Kidney (tissue), 14 donors: Measurements from ENCODE around the gene PCSK1. TPM values are rescaled to one million over a fixed set of nuclear protein-coding genes. Genes with fewer than 3 reads are reported as not detected.
A peak's percentile ranks its signal among the peaks of the same experiment; 100 is the strongest.

Source experiments
- DNase-seq, 5 donors: peaks; one replicate each; pipeline ENCODE4 v3.0.0-alpha.2; 2013 to 2020
- FAIRE-seq: peaks from 2 replicates; lab custom pipeline; 2012; peaks lifted over from hg19 to GRCh38; lab: Jason Lieb, UNC
- H3K27ac ChIP-seq, 2 donors: one replicate each; pipeline ENCODE4 v1.7.0; 2013; ENCODE audit warnings: low read depth in 2 of 2, low read length in 2 of 2, inconsistent platforms in 1 of 2
- H3K27me3 ChIP-seq: one replicate; pipeline ENCODE4 v1.7.1; 2013; ENCODE audit warnings: low read length, inconsistent platforms; ENCODE audit not compliant: control insufficient read depth, insufficient read depth
- H3K36me3 ChIP-seq, 3 donors: one replicate each; pipeline versions ENCODE4 v1.7.0 to v1.7.1; 2013; ENCODE audit warnings: low read length in 3 of 3, control low read depth in 1 of 3, inconsistent platforms in 1 of 3; ENCODE audit not compliant: insufficient read depth in 3 of 3, control insufficient read depth in 2 of 3
- H3K4me1 ChIP-seq, 3 donors: one replicate each; pipeline versions ENCODE4 v1.7.0 to v1.7.1; 2013; ENCODE audit warnings: low read length in 3 of 3, inconsistent platforms in 1 of 3, low read depth in 1 of 3; ENCODE audit not compliant: control insufficient read depth in 2 of 3, insufficient read depth in 2 of 3
- H3K4me3 ChIP-seq, 3 donors: one replicate each; pipeline versions ENCODE4 v1.7.0 to v1.8.1; 2013; ENCODE audit warnings: low read length in 3 of 3, control low read depth in 1 of 3, inconsistent platforms in 1 of 3
- H3K9ac ChIP-seq, 3 donors: one replicate each; pipeline versions ENCODE4 v1.7.0 to v1.7.1; 2013; ENCODE audit warnings: low read length in 3 of 3, control low read depth in 1 of 3, inconsistent platforms in 1 of 3
- H3K9me3 ChIP-seq, 3 donors: one replicate each; pipeline versions ENCODE4 v1.7.0 to v1.7.1; 2013; ENCODE audit warnings: low read length in 3 of 3, control low read depth in 1 of 3, inconsistent platforms in 1 of 3; ENCODE audit not compliant: control insufficient read depth in 2 of 3, insufficient read depth in 1 of 3
- CTCF ChIP-seq: IDR thresholded peaks from 3 replicates; pipeline ENCODE4 v1.5.1; 2012; ENCODE audit warnings: mild to moderate bottlenecking, moderate library complexity, borderline replicate concordance; ENCODE audit not compliant: insufficient read depth; ENCODE audit errors: extremely low read depth
- intact Hi-C: fragments of 100-400 bp; cut with DNase I; formaldehyde crosslinking; loops from one replicate; pipeline ENCODE4 v1.11.1; 2022
- polyA plus RNA-seq: library from polyadenylated mRNA; stranded (reverse); fragments of 350-450 nt; fragmentation: Illumina TruSeq; extraction: RNeasy Lipid Tissue Mini Kit (QIAGEN cat#74804); gene quantifications from one replicate; pipeline ENCODE4 v1.2.3, GENCODE V29; 2014; ENCODE audit warnings: low read depth, low replicate concordance; ENCODE audit not compliant: insufficient read depth
- total RNA-seq: library from RNA; stranded (reverse); fragmentation: NEBNext Ultra II Directional; extraction: Animal tissue kit (Norgen Biotek cat#: 25700); gene quantifications from one replicate; pipeline ENCODE4 v1.2.1, GENCODE V29; 2021
- donor health status: control.
- donor health status: control.
- donor health status: control.
- donor health status: control.
- donor health status: control.
- donor health status: DM: yes; HTN: yes; CAD: no.
- donor health status: Normal renal cell carcinoma (clear cell type).

PCSK1 gene
- total and polyA plus RNA-seq, 2 donors from 2014 or later: 0.13 to 1.0 TPM

GRCh38 chr5:96347502-96348292 lies 85.4 kb downstream of the PCSK1 start:
- no peak for DNase-seq
- Histone ChIP-seq H3K27ac (no peak overlapping the region), H3K27me3 (no peaks in the 10 kb centered on the region), H3K9me3 (no peaks in the 10 kb centered on the region), H3K4me3 (no peak overlapping the region), H3K4me1 (no peaks in the 10 kb centered on the region), H3K9ac (no peak overlapping the region), H3K36me3 (no peaks in the 10 kb centered on the region)
- FAIRE-seq: no peak
- TF ChIP-seq CTCF: no peak
- intact Hi-C loops: loop anchor here (5.0 kb wide), 1 partner anchor 255 kb away; no protein-coding TSS in a partner anchor

- intact Hi-C loops: loop anchor here (5.0 kb wide), 1 partner anchor 257 kb away; no protein-coding TSS in a partner anchor
- FAIRE-seq (peak; percentile 89), DNase-seq (peak in 2 of 5 donors; percentile 44 to 62)
- no peak overlapping the region for H3K9ac ChIP-seq
- H3K27ac ChIP-seq: no peak overlapping the region
- no peaks in the 10 kb centered on the region for H3K4me1 ChIP-seq
- no peaks in the 10 kb centered on the region for H3K36me3 ChIP-seq
- H3K9me3 ChIP-seq: no peaks in the 10 kb centered on the region
- peak; percentile 66 for TF ChIP-seq CTCF
- H3K4me3 ChIP-seq: no peak overlapping the region
- no peaks in the 10 kb centered on the region for H3K27me3 ChIP-seq
Measured at GRCh38 chr5:96344678-96345577, 88.1 kb downstream of the PCSK1 start.

- no peaks in the 10 kb centered on the region for H3K36me3 ChIP-seq
- H3K9me3 ChIP-seq: no peaks in the 10 kb centered on the region
- intact Hi-C loops: no loop called here
- no peak for TF ChIP-seq CTCF
- no peak overlapping the region for H3K4me3 ChIP-seq
- FAIRE-seq (no peak), DNase-seq (no peak)
- no peak overlapping the region for H3K9ac ChIP-seq
- no peak overlapping the region for H3K27ac ChIP-seq
- H3K4me1 ChIP-seq: peaks cover 0 to 13% (median 6%) of the 10 kb centered on the region in 3 donors
- no peaks in the 10 kb centered on the region for H3K27me3 ChIP-seq
Measured at GRCh38 chr5:96343094-96343493, 90.0 kb downstream of the PCSK1 start.
